Neural progenitor cell (in vitro differentiated cells): Measurements from ENCODE around the gene MKLN1. TPM values are rescaled to one million over a fixed set of nuclear protein-coding genes. Genes with fewer than 3 reads are reported as not detected.

Experiments used
- DNase-seq: peaks from one replicate; pipeline ENCODE4 v3.0.0-alpha.2; 2016; ENCODE audit warnings: low spot score
- H2AFZ ChIP-seq: fragments of 200-600 bp; sonication (generic); replicated peaks from 2 replicates; pipeline ENCODE4 v1.6.1; 2016; ENCODE audit warnings: antibody characterized with exemption
- H3F3A ChIP-seq: fragments of 200-600 bp; sonication (generic); 2 replicates; pipeline ENCODE4 v1.6.1; 2016; ENCODE audit warnings: antibody characterized with exemption, low read depth
- H3K27ac ChIP-seq: fragments of 200-600 bp; sonication (generic); 2 replicates; pipeline ENCODE4 v1.5.1; 2016; ENCODE audit warnings: mild to moderate bottlenecking
- H3K27me3 ChIP-seq: fragments of 200-600 bp; sonication (generic); 2 replicates; pipeline ENCODE4 v1.6.1; 2016; ENCODE audit warnings: mild to moderate bottlenecking, moderate library complexity
- H3K36me3 ChIP-seq: fragments of 200-600 bp; sonication (generic); 2 replicates; pipeline ENCODE4 v1.5.1; 2016
- H3K4me1 ChIP-seq: fragments of 200-600 bp; sonication (generic); 2 replicates; pipeline ENCODE4 v1.6.1; 2016; ENCODE audit warnings: mixed run types
- H3K4me2 ChIP-seq: fragments of 200-600 bp; sonication (generic); 2 replicates; pipeline ENCODE4 v1.6.1; 2016
- H3K4me3 ChIP-seq: fragments of 200-600 bp; sonication (generic); 2 replicates; pipeline ENCODE4 v1.5.1; 2016
- H3K79me2 ChIP-seq: fragments of 200-600 bp; sonication (generic); 2 replicates; pipeline ENCODE4 v1.6.1; 2016; ENCODE audit warnings: low read depth
- H3K9ac ChIP-seq: fragments of 200-600 bp; sonication (generic); 2 replicates; pipeline ENCODE4 v1.6.1; 2016
- H3K9me3 ChIP-seq: fragments of 200-600 bp; sonication (generic); 2 replicates; pipeline ENCODE4 v1.5.1; 2016; ENCODE audit warnings: low read depth
- H4K20me1 ChIP-seq: fragments of 200-600 bp; sonication (generic); 2 replicates; pipeline ENCODE4 v1.6.1; 2016; ENCODE audit warnings: low read depth
- H3K27ac Mint-ChIP-seq: 3 replicates; pipeline ENCODE4 v1.8.0; 2021; ENCODE audit warnings: mixed read lengths
- H3K27me3 Mint-ChIP-seq: 2 replicates; pipeline ENCODE4 v1.8.0; 2022; ENCODE audit warnings: low read depth, mild to moderate bottlenecking, inconsistent platforms, moderate library complexity, mixed read lengths; ENCODE audit not compliant: insufficient read depth
- H3K36me3 Mint-ChIP-seq: 3 replicates; pipeline ENCODE4 v1.8.0; 2021; ENCODE audit warnings: mixed read lengths
- H3K4me1 Mint-ChIP-seq: 3 replicates; pipeline ENCODE4 v1.8.0; 2021; ENCODE audit warnings: mixed read lengths
- H3K4me3 Mint-ChIP-seq: 3 replicates; pipeline ENCODE4 v1.8.0; 2021; ENCODE audit warnings: mild to moderate bottlenecking, moderate library complexity, mixed read lengths
- H3K9me3 Mint-ChIP-seq: 3 replicates; pipeline ENCODE4 v1.8.0; 2020; ENCODE audit warnings: mixed read lengths
- EZH2 ChIP-seq: fragments of 200-600 bp; sonication (generic); IDR thresholded peaks from 2 replicates; pipeline ENCODE4 v1.6.1; 2017; ENCODE audit warnings: antibody characterized with exemption, mild to moderate bottlenecking, moderate library complexity
- EZH2phosphoT487 ChIP-seq: fragments of 200-600 bp; sonication (generic); IDR thresholded peaks from 2 replicates; pipeline ENCODE4 v1.6.1; 2017; ENCODE audit warnings: antibody characterized with exemption
- total RNA-seq: library from RNA; depleted of rRNA; stranded (reverse); fragments of >200 nt; gene quantifications from 2 replicates; pipeline ENCODE4 v1.2.3, GENCODE V29; 2015; ENCODE audit warnings: low replicate concordance
- TF ChIP-seq, protein P1 (sequence below): fragments of 200-600 bp; sonication (generic); IDR thresholded peaks from 2 replicates; pipeline ENCODE4 v1.5.1; 2017; ENCODE audit warnings: antibody characterized with exemption, mild to moderate bottlenecking

The MKLN1 gene
- total RNA-seq, 1 donor from 2014 or later: 60.9 TPM

DNA sequence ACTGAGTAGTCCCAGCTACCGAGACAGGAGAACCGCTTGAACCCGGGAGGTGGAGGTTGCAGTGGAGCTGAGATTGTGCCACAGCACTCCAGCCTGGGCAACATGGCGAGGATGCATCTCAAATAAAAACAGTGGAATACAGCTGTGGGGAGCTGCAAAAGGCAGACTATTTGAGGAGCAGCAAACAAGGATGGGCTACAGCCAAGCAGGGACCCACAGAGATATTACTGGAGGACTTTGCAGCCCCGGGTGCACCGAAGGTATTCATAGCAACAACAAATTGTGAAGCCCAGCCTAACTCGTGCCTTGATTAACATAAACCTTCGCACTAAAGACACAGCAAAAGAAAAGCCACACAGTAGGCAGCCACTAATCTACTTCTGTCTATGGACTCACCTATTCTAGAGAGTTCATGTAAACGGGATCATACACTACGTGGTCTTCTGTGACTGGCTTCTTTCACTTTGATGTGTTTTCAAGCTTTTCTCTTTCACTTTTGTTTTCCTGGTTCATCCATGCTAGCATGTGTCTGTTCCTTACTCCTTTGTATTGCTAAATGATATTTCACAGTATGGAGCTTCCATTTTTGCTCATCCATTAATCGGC is 194.8 kb downstream of the MKLN1 start:
- H3K36me3 Mint-ChIP-seq: no peaks in the 10 kb centered on the region
- H3K27ac ChIP-seq: peak overlapping the region; percentile 53
- no peaks in the 10 kb centered on the region for H3K27me3 ChIP-seq
- H3K9ac ChIP-seq: no peak overlapping the region
- peaks cover 15% of the 10 kb centered on the region for H3K4me1 Mint-ChIP-seq
- H3K36me3 ChIP-seq: no peaks in the 10 kb centered on the region
- H3K4me2 ChIP-seq: peak overlapping the region; percentile 25
- H3F3A ChIP-seq: peaks cover 44% of the 10 kb centered on the region
- no peaks in the 10 kb centered on the region for H3K9me3 ChIP-seq
- DNase-seq: peak; percentile 62
- peaks cover 99% of the 10 kb centered on the region for H3K79me2 ChIP-seq
- H3K4me1 ChIP-seq: peaks cover 36% of the 10 kb centered on the region
- TF ChIP-seq, protein P1, sequence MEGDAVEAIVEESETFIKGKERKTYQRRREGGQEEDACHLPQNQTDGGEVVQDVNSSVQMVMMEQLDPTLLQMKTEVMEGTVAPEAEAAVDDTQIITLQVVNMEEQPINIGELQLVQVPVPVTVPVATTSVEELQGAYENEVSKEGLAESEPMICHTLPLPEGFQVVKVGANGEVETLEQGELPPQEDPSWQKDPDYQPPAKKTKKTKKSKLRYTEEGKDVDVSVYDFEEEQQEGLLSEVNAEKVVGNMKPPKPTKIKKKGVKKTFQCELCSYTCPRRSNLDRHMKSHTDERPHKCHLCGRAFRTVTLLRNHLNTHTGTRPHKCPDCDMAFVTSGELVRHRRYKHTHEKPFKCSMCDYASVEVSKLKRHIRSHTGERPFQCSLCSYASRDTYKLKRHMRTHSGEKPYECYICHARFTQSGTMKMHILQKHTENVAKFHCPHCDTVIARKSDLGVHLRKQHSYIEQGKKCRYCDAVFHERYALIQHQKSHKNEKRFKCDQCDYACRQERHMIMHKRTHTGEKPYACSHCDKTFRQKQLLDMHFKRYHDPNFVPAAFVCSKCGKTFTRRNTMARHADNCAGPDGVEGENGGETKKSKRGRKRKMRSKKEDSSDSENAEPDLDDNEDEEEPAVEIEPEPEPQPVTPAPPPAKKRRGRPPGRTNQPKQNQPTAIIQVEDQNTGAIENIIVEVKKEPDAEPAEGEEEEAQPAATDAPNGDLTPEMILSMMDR: no peak
- no peak for TF ChIP-seq EZH2
- TF ChIP-seq EZH2phosphoT487: no peak
- H3K27me3 Mint-ChIP-seq: no peaks in the 10 kb centered on the region
- no peaks in the 10 kb centered on the region for H3K9me3 Mint-ChIP-seq
- H2AFZ ChIP-seq: no peak overlapping the region
- no peaks in the 10 kb centered on the region for H4K20me1 ChIP-seq
- H3K4me3 ChIP-seq: no peak overlapping the region
- no peak overlapping the region for H3K4me3 Mint-ChIP-seq
- H3K27ac Mint-ChIP-seq: no peak overlapping the region

GRCh38 chr7:131524115-131524514 is 196.4 kb downstream of the MKLN1 start:
- Histone ChIP-seq H2AFZ (no peak overlapping the region), H3F3A (peaks cover 35% of the 10 kb centered on the region), H3K27me3 (no peaks in the 10 kb centered on the region), H3K9ac (no peak overlapping the region), H3K4me1 (peaks cover 31% of the 10 kb centered on the region), H3K27ac (no peak overlapping the region), H3K36me3 (no peaks in the 10 kb centered on the region), H3K4me3 (no peak overlapping the region), H4K20me1 (no peaks in the 10 kb centered on the region), H3K9me3 (no peaks in the 10 kb centered on the region), H3K4me2 (no peak overlapping the region), H3K79me2 (peaks cover 99% of the 10 kb centered on the region)
- Mint-ChIP-seq H3K27ac (no peak overlapping the region), H3K4me1 (peaks cover 15% of the 10 kb centered on the region), H3K27me3 (no peaks in the 10 kb centered on the region), H3K4me3 (no peak overlapping the region), H3K36me3 (peaks cover 4% of the 10 kb centered on the region), H3K9me3 (no peaks in the 10 kb centered on the region)
- DNase-seq: no peak
- no peak for TF ChIP-seq EZH2
- TF ChIP-seq, protein P1: no peak
- TF ChIP-seq EZH2phosphoT487: no peak

GRCh38 chr7:131524703-131525102 is 197.0 kb downstream of the MKLN1 start:
- TF ChIP-seq, protein P1: no peak
- TF ChIP-seq EZH2 (no peak), EZH2phosphoT487 (no peak)
- no peak overlapping the region for H3K4me3 Mint-ChIP-seq
- peaks cover 17% of the 10 kb centered on the region for H3K4me1 Mint-ChIP-seq
- no peaks in the 10 kb centered on the region for H3K27me3 Mint-ChIP-seq
- DNase-seq: no peak
- no peaks in the 10 kb centered on the region for H3K9me3 Mint-ChIP-seq
- Histone ChIP-seq H3K4me2 (no peak overlapping the region), H3K9ac (no peak overlapping the region), H3K9me3 (no peaks in the 10 kb centered on the region), H3K79me2 (peaks cover 99% of the 10 kb centered on the region), H2AFZ (no peak overlapping the region), H4K20me1 (no peaks in the 10 kb centered on the region), H3K27me3 (no peaks in the 10 kb centered on the region), H3K27ac (no peak overlapping the region), H3K36me3 (no peaks in the 10 kb centered on the region), H3K4me1 (peaks cover 25% of the 10 kb centered on the region), H3K4me3 (no peak overlapping the region), H3F3A (peaks cover 29% of the 10 kb centered on the region)
- no peak overlapping the region for H3K27ac Mint-ChIP-seq
- peaks cover 4% of the 10 kb centered on the region for H3K36me3 Mint-ChIP-seq
